Fibroblast of gingiva (primary cell): ENCODE data around the gene ERCC6.

Experiments used
- DNase-seq: peaks from one replicate; pipeline ENCODE4 v3.0.0-alpha.2; 2011; ENCODE audit warnings: low read depth

ERCC6 gene

DNA sequence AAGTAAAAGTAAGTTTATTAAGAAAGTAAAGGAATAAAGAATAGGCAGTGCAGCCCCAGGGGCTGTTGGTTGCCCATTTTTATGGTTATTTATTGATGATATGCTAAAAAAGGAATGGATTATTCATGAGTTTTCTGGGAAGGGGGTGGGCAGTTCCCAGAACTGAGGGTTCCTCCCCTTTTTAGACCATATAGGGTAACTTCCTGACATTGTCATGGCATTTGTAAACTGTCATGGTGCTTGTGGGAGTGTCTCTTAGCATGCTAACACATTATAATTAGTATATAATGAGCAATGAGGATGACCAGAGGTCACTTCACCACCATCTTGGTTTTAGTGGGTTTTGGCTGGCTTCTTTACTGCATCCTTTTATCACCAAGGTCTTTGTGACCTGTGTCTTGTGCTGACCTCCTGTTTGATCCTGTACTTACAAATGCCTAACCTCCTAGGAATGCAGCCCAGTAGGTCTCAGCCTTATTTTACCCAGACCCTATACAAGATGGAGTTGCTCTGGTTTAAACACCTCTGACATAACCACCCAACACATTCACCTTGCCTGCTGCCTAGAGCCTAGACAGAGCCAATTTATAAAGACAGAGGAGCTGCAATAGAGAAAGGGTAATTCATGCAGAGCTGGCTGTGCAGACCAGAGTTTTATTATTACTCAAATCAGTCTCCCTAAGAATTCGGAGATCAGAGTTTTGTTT is 10.9 kb upstream of the ERCC6 start:
- no peak for DNase-seq

DNA sequence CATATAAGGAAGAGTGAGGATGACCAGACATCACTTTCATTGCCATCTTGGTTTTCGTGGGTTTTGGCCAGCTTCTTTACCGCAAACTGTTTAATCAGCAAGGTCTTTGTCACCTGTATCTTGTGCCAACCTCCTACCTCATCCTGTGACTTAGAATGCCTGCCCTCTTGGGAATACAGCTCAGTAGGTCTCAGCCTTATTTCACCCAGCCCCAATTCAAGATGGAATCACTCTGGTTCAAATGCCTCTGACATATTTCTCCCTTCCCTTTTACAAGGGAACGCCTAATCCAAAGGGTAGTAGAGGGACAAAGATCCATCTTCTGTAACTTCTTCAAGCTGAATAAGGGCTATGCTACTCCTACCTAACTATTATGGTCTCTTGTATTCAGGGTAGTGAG is 4.7 kb upstream of the ERCC6 start:
- no peak for DNase-seq

DNA sequence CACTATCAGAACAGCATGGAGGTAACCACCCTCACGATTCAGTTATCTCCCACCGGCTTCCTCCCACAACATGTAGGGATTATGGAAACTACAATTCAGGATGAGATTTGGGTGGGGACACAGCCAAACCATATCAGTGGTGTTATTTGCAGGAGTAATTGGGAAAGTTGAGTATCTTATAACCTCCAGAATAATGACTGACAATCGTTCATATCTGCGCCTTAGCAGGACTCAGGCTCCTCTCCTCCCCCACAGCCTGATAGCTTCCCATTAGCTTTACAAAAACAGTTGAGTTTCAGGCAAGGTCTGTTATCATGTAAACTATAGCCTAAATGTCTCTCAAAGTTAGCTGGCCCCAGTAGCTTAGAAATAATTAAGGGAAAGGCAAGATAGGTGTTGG is 3.4 kb upstream of the ERCC6 start:
- no peak for DNase-seq

DNA sequence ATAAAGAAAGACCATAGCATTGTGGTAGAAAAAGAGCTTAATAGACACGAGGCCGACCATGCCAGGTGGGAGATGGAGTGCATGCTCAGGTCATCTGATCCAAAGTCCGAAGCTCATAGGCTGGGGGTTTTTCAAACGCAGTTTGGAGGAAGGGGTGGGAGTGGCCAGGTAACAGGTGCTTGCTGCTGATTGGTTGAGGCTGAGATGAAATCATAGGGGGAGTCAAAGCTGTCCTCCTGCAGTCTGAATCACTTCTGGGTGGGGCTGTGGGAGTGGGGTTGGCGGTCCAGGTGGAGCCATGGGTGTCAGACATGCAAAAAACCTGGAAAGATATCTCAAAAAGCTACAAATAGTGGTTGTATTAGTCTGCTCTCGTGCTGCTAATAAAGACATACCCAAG is 2.8 kb upstream of the ERCC6 start:
- DNase-seq: no peak

DNA sequence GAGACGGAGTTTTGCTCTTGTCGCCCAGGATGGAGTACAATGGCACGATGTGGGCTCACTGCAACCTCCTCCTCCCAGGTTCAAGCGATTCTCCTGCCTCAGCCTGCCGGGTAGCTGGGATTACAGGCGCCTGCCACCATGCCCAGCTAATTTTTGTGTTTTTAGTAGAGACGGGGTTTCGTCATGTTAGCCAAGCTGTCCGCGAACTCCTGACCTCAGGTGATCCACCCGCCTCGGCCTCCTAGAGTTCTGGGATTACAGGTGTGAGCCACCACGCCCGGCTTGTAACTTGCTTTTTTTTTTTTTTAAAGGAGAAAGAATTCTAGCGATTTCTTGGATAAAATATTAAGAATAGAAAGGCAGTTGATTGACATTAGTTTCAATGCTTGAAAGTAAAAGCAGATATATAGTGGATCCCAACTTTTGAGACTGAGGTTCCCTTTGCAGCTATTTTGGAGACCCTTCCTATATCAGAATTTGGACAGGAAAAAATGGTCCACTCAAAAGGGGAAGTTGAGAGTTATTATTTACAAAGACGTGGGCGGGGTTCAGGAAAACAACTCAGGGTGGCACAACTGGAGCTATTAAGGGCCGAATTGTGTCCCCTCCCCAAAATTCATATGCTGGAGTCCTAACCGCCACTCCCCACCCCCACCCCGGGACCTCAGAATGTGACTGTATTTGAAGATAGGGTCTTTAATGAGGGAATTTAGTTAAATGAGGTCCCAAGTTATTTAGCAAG is 1.3 kb upstream of the ERCC6 start:
- no peak for DNase-seq

DNA sequence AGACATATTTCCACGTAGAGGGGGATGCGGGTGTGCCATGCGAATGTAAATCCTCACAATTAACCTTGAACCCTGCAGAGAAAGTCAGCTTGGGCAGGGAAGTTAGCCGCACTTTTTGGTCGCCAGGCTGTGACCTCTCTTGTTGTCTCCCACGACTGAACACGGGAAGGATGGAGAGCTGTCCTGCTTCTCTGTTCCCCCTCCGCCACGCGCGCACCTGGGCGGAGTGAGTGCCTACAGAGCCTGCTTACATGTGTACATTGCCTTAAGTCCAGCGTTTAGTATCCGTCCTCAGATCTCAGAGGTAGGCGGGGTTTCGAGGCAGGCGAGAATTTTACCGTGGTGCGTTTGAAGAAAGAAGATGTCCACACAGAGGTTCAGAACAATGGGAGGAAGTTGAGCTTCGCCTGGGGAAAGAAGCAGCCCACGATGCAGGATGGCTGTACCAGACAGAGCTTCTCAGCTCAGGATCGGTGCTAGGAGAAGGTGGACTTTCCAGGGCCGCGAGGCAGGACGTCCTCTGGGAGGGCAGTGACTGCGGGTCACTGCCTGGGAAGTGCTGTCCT is 482 bp upstream of the ERCC6 start:
- peak; percentile 47 for DNase-seq

DNA sequence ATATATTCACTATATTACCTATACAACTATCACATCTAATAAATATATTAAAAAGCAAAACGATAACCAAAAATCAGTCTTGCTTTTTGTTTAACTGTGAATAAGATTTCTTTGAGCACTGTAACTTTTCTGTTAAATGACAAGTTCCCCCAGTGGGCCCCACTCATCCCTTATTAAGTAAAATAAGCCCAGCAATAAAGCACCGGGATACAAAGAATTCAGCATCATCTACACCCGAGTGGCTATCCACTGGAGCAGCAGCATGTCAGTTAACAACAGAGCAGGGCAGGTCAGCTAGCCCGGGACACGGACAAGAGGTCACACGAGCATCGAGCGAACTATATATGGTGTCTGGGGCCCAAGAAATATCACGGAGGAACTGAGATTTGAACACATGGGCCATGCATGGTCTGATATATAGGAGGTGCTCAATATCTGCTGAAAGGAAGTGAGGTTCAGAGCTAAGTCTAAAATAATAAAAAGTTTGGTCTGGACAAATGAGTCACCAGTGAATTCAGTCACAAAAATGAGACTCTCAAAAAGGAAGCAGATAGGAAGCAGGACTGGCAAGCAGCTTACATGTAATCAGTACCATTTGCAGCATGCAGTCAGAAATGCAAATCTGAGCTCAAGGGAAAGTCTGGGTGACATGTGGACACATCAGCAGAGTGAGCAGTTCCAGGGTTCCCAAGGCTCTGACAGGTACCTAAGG is 4.1 kb downstream of the ERCC6 start:
- DNase-seq: peak; percentile 73

DNA sequence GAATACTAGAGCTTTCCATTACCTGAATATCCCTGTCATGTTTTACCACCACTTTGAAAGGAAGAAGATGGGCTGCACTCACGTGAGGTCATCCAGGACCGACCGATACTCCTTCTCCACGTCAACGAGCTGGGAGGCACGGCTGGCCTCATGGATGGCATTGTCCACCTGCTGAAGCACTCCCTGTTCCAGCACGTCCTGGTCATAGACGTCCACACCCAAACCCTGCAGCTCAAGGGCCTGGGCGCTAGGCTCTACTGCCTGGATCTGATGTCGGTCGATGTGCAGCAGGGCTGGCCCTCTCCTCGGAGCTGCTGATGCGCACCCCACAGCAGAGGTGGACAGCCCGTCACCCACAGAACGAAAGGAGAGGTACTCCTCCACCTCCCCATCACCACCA is 6.5 kb downstream of the ERCC6 start:
- DNase-seq: no peak

DNA sequence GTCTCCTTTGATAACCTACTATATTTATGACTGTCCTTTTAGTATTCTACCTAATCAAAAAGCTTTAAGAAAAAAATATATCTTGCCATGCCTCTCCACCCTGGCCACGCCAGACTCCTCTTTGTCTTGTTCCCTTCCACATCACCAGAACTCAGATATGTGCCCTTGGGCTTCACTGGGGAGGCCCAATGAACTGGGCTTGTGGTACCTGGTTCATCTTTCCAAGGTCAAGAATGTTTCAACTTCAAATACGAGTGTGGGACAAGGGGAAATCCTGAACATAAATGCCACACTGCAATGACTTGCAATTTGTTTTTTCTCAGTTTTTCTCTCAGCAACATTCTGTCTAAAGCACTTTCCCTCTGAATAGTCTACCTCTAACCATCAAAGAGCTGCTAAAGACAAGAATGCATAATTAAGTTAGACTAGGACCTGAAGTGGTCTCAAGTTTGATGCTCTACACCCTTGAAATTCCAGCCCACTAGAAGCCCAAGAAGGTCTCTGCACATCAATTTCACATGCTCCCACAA is 9.9 kb downstream of the ERCC6 start:
- DNase-seq: no peak

DNA sequence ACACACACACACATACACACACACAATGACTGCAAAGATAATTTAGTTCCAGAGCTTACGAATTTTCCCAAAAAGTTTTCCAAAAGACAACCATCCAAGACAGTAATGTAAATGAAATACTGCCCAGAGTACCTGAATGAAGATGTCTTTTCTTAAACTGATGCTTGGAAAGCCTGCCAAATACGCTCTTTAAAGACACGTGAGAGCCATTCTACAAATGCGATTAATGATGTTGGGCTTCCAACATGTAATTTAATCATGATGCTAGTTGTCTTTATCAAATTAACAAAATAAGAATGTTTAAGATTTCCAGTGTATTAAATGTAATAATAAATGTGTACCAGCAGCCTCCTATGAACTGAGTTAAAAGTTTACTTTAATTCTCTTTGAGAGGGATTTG is 11.1 kb downstream of the ERCC6 start:
- no peak for DNase-seq

DNA sequence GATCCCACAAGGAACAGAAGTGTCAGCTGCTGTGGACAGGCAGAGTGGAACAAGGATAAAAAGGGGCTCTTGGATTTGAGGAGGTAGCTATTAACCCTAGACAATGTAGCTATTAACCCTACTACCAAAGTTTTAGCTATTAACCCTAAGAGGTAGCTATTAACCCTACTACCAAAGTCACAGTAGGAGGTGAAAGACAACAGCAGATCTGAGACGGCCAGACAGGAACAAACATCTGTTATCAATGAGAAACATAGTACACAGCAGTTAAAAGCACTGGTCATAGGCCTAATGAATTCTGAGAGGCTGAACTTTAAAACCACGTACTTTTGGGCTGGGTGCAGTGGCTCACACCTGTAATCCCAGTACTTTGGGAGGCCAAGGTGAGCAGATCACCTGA is 11.9 kb downstream of the ERCC6 start:
- peak; percentile 24 for DNase-seq

DNA sequence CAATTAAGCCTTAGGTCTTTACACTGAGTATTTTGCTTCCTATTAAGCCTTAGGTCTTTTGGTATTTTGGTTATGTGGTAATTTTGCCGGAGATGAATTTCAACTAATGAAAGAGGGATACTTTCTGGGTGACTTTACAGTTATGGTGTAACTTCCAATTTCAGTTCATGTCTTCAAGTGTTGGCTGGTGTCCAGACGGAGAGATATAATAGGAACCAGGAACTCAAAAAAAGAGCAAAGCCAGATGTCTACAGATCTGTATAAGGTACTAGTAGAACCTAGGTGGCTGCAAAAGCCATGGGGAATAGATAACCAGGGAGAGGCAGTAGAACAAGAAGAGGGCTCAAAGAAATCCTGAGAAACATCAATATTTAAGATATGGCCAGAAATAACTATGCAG is 12.3 kb downstream of the ERCC6 start:
- peak; percentile 85 for DNase-seq

DNA sequence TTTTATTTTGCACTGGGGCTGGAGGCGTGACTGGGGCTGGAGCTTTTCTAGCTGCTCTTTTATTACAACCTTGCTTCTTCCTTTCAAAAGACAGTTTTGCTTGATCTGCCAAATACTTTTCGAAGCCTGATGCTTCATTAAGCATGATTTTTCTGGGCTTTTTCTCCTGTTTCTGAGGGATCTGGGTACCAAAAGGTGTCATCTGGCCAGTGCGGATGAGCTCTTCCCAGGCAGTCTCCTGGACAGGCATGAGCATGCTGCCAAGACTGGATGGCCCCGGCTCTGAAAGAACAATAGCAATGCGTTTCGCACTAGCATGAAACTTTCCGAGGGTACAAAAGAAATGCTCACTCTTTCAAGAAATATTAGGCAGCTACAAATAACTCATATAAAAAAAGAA is 14.4 kb downstream of the ERCC6 start:
- no peak for DNase-seq

DNA sequence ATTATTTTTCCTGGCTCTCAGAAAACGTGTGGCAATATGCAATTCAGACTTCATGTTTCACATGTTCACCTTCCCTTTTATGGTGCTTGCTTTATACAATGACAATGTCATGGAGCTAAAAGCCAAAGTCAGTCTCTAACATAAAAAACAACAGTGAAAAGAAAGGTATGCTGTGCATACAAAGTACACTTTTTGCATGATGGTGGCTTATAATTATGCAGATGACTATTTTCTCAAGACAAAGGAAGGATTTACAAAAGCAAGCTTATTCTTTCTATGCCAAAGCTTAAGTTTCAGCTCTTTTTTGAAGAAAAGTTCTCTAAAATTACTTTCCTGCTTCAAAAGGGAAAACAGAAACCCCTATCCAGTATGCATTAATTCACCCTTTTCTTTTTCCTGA is 15.6 kb downstream of the ERCC6 start:
- no peak for DNase-seq

DNA sequence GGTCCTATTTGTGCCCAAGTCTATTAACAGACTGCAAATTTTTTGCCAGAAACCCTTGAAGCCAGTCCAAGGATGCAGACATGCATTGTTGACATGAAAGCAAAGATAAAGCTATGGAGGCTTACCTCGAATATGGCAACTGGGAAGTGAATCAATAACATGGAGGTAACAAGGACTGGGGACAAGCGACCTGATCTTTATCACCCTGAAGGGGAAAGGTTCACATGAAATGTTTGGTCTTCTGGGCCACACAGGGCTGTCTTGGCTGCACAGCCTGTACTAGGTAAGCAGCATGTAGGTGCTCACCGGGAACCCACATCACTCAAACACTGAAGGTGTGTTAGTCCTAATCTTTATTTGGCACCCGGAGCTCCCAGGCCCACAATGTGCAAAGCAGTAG is 17.9 kb downstream of the ERCC6 start:
- DNase-seq: no peak

DNA sequence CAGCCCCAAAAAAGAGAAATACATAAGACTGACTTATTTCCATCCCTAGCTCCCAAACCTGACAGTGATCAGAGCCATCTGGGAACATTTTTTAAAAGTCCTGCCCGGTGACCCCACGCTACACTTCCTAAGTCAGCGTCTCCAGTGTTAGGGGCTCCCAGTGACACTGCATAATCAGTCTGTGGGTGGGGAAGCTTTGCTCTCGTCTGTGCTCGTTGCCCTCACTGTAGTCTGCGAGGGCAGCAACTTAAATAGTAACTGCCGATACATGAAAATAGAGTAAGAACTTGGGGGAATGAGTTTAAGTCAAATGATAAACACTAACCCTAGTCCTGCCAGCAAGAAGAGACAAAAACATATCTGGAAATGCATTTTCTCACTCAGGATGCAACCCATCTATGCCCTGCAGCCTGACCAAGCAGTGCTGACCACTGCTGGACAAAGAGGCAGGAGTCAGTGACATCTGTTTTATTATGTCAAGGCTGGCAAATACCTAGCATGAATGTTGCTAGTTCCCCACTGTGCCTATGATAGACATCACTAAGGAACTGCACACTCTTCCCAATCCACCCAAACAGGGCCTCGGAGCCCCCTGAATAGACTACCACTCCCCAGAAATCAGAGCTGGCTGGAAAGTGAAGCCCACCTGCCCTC is 18.7 kb downstream of the ERCC6 start:
- no peak for DNase-seq

DNA sequence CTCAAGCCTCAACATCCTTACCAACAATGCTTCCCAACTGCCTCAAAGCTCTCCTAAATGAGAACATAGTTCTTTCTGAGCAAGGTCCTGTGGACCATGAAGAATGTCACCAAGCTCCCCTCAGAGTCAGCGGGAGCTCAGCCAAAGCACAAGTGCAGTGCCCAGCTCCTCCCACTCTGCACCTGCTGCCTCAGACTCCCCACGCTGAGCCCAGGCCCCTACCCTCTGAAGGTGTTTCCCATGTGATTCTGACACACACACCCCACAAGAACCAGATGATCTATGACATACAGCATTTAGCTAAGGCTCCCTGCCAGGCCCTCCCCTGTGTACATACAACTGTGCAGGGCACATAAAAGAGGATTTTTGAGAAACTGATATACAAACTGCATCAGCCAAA is 19.2 kb downstream of the ERCC6 start:
- DNase-seq: no peak

DNA sequence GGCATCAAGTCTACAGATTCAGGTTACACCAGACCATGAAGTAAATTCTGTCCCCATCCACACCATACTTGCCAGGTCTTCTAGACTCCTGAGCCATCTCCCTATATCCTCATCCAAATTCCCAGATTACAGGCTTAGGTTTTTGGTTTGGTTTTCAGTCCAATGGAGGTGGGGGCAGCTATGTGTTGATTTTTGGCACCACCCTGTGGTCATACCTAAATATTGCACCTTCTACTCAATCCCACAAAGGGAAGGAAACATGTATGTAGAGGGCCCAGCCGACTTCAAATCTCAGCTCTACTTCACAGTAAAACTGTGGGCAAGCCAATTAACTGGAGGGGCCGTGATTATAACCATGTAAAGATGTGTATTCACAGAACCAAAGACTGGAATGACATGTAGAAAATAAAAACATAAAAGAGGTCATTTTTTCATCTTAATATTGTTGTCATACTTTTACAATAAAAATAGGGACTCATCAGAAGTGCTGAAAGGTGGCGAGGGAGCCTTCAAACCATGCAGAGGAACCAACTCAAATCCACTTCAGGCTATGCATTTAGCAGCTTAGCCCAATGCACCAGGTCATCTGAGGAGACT is 19.8 kb downstream of the ERCC6 start:
- DNase-seq: peak; percentile 42

DNA sequence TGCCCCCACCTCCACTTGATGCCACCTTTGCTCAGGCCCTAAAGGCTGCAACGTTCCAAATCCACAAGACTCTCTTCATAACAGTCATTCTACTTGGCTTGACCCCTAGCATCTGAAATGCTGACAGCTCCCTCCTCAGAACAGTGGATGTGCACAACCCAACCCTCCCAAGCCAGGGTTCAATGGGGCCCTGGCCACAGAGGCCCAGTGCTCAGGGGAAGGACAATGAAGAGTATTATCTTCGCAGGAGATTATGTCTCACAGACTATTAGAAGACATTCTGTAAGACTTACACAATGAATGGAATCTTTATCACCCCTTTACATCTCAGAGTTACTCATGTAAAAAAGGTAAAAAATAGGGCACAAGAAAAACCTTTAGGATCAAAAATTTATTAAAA is 20.4 kb downstream of the ERCC6 start:
- no peak for DNase-seq

DNA sequence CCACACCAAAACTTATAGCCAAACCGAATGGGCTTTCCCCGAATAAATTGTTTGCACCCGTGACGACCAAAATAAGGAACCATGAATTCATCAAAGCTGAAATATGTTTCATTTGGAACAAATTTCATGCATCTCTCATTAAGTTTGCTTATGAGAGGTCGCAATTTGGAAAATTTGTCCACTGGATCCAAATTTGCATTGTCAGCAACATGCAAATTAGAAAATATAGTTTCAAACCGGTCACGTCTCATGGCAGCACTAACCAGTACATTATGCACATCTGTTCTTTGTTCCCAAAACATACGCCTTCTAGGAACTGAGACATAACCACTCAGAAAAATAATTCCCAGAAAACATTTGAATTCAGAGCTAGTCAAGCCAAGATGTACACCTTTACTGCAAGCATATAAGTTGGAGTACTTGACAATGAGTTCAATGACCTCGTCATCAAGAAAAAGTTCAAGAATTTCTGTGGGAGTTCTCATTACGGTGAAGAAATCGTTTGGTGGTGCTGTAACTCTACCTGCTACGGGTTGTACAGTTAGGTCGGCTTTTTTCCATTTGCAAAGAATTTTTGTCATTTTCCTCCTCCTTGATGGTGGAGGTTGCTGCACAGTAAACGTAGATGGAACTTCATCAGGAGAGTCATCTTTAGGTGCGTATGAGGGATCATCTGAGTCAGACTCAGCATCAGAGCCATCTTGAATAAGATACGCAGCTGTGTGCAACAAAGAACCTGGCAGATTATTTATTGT is 22.5 kb downstream of the ERCC6 start:
- no peak for DNase-seq
